Gastrocnemius medialis (tissue), 4 donors: ENCODE results near the gene ELL2. TPM values are rescaled to one million over a fixed set of nuclear protein-coding genes. Genes with fewer than 3 reads are reported as not detected.
A peak's percentile ranks its signal among the peaks of the same experiment; 100 is the strongest.

Experiments
- ATAC-seq, 2 donors: fragments of 150-250 bp; one replicate each; pipeline ENCODE4 v1.9.1; 2016
- DNase-seq, 2 donors: peaks; one replicate each; pipeline ENCODE4 v3.0.0-alpha.2; 2019
- H3K27ac ChIP-seq, 4 donors: fragments of 200-600 bp; sonication (generic); 1 replicate in 1 of 4; 2 replicates in 3 of 4; pipeline ENCODE4 v1.5.1; 2016 to 2018; ENCODE audit warnings: mild to moderate bottlenecking in 2 of 4, moderate library complexity in 1 of 4
- H3K27me3 ChIP-seq, 3 donors: fragments of 200-600 bp; sonication (generic) in 2 of 3; 1 replicate in 1 of 3; 2 replicates in 2 of 3; pipeline versions ENCODE4 v1.5.1 to v1.6.0; 2016 to 2019; ENCODE audit warnings: mild to moderate bottlenecking in 1 of 3, moderate library complexity in 1 of 3
- H3K36me3 ChIP-seq, 2 donors: fragments of 200-600 bp; sonication (generic) in 1 of 2; one replicate each; pipeline ENCODE4 v1.5.1; 2017 to 2018
- H3K4me1 ChIP-seq, 2 donors: fragments of 200-600 bp; sonication (generic) in 1 of 2; one replicate each; pipeline ENCODE4 v1.5.1; 2016 to 2017; ENCODE audit warnings: mild to moderate bottlenecking in 2 of 2
- H3K4me3 ChIP-seq, 4 donors: fragments of 200-600 bp; sonication (generic) in 3 of 4; 1 replicate in 1 of 4; 2 replicates in 3 of 4; pipeline ENCODE4 v1.5.1; 2016 to 2019; ENCODE audit warnings: mild to moderate bottlenecking in 2 of 4
- H3K9me3 ChIP-seq, 3 donors: fragments of 200-600 bp; sonication (generic) in 2 of 3; 1 replicate in 1 of 3; 2 replicates in 2 of 3; pipeline ENCODE4 v1.5.1; 2016 to 2019
- POLR2A ChIP-seq, 2 donors: fragments of 450-650 bp; IDR thresholded peaks; one replicate each; pipeline ENCODE4 v1.6.1; 2017; ENCODE audit warnings: antibody characterized with exemption in 2 of 2, mild to moderate bottlenecking in 2 of 2, moderate library complexity in 2 of 2
- in situ Hi-C, 4 donors: fragments of 200-750 bp; cut with MboI; loops; one replicate each; pipeline versions ENCODE4 v1.15.0 to v1.8.0; 2017; ENCODE audit warnings: low sequenced_read_pairs in 4 of 4
- intact Hi-C: fragments of 100-400 bp; cut with DNase I; formaldehyde crosslinking; loops from one replicate; pipeline ENCODE4 v1.15.1; 2023; ENCODE audit warnings: low total_unique reads
- total RNA-seq, 4 donors: library from RNA; depleted of rRNA; stranded (reverse); fragments of >200 nt; gene quantifications; one replicate each; pipeline versions ENCODE4 v1.1.0 to v1.2.3, GENCODE V29; 2016
- TF ChIP-seq, protein P1 (sequence below), 5 experiments: fragments of 450-650 bp in 3 of 5; fragments of 200-600 bp in 2 of 5; sonication (generic) in 2 of 5; IDR thresholded peaks in 4 of 5; conservative IDR thresholded peaks in 1 of 5; 1 replicate in 4 of 5; 2 replicates in 1 of 5; pipeline ENCODE4 v1.5.1; 2016 to 2019; ENCODE audit warnings: antibody characterized with exemption in 5 of 5, mild to moderate bottlenecking in 3 of 5, moderate library complexity in 3 of 5

ELL2 gene
- total RNA-seq, 4 donors from 2014 or later = 35.2 to 64.5 (median 42.9) TPM

- Histone ChIP-seq H3K4me3 (no peak overlapping the region), H3K27ac (peak overlapping the region in 1 of 4 donors; percentile 10), H3K27me3 (no peaks in the 10 kb centered on the region), H3K9me3 (no peaks in the 10 kb centered on the region), H3K4me1 (peaks cover 36 to 57% of the 10 kb centered on the region in 2 donors), H3K36me3 (no peaks in the 10 kb centered on the region)
- in situ Hi-C loops (no loop called here), intact Hi-C loops (no loop called here)
- ATAC-seq (no peak), DNase-seq (no peak)
- TF ChIP-seq POLR2A (IDR thresholded peaks at IDR 0.05) = no peak
- TF ChIP-seq, protein P1, sequence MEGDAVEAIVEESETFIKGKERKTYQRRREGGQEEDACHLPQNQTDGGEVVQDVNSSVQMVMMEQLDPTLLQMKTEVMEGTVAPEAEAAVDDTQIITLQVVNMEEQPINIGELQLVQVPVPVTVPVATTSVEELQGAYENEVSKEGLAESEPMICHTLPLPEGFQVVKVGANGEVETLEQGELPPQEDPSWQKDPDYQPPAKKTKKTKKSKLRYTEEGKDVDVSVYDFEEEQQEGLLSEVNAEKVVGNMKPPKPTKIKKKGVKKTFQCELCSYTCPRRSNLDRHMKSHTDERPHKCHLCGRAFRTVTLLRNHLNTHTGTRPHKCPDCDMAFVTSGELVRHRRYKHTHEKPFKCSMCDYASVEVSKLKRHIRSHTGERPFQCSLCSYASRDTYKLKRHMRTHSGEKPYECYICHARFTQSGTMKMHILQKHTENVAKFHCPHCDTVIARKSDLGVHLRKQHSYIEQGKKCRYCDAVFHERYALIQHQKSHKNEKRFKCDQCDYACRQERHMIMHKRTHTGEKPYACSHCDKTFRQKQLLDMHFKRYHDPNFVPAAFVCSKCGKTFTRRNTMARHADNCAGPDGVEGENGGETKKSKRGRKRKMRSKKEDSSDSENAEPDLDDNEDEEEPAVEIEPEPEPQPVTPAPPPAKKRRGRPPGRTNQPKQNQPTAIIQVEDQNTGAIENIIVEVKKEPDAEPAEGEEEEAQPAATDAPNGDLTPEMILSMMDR (IDR thresholded peaks at IDR 0.05 in 4 of 5, conservative IDR thresholded peaks at IDR 0.05 in 1 of 5) = no peak
Measured at GRCh38 chr5:95912029-95912428, 49.6 kb downstream of the ELL2 start.

GRCh38 chr5:95910521-95910920 is 51.1 kb downstream of the ELL2 start:
- TF ChIP-seq POLR2A (IDR thresholded peaks at IDR 0.05) = no peak
- TF ChIP-seq, protein P1 (IDR thresholded peaks at IDR 0.05 in 4 of 5, conservative IDR thresholded peaks at IDR 0.05 in 1 of 5) = no peak
- DNase-seq = no peak
- Histone ChIP-seq H3K36me3 (peaks cover 0 to 3% of the 10 kb centered on the region in 2 donors), H3K9me3 (no peaks in the 10 kb centered on the region), H3K27ac (no peak overlapping the region), H3K27me3 (no peaks in the 10 kb centered on the region), H3K4me1 (peaks cover 45 to 68% of the 10 kb centered on the region in 2 donors), H3K4me3 (no peak overlapping the region)
- ATAC-seq = no peak
- intact Hi-C loops (no loop called here), in situ Hi-C loops (no loop called here)

DNA sequence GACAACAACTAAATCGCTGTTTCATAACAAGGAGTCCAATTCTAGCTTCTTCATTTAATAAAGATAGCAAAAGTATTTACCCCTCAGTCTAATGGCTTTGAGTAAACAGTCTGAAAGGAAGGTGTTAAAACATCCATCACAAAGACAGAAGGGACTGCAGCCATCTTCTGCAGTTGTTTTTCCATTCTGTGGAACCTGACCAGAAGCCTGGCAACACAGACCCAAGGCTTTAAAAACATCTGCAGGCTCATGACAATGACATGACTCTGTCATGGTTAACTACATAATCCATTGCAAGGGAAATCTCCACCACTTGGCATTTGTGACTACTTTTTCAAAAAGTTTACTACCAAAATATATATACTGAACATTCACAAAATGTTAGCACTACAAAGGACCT is 51.9 kb downstream of the ELL2 start:
- no peak for ATAC-seq
- Histone ChIP-seq H3K27ac (no peak overlapping the region), H3K27me3 (no peaks in the 10 kb centered on the region), H3K9me3 (no peaks in the 10 kb centered on the region), H3K4me3 (no peak overlapping the region), H3K4me1 (peaks cover 47 to 63% of the 10 kb centered on the region in 2 donors), H3K36me3 (peaks cover 0 to 8% of the 10 kb centered on the region in 2 donors)
- TF ChIP-seq, protein P1 (IDR thresholded peaks at IDR 0.05 in 4 of 5, conservative IDR thresholded peaks at IDR 0.05 in 1 of 5) = no peak
- no peak for TF ChIP-seq POLR2A (IDR thresholded peaks at IDR 0.05)
- in situ Hi-C loops (no loop called here), intact Hi-C loops (no loop called here)
- no peak for DNase-seq

- Histone ChIP-seq H3K27me3 (no peaks in the 10 kb centered on the region), H3K4me3 (no peak overlapping the region), H3K36me3 (peaks cover 0 to 11% of the 10 kb centered on the region in 2 donors), H3K27ac (no peak overlapping the region), H3K9me3 (no peaks in the 10 kb centered on the region), H3K4me1 (peaks cover 38 to 54% of the 10 kb centered on the region in 2 donors)
- intact Hi-C loops = no loop called here
- DNase-seq (no peak), ATAC-seq (no peak)
- in situ Hi-C loops = no loop called here
- TF ChIP-seq, protein P1 (IDR thresholded peaks at IDR 0.05 in 4 of 5, conservative IDR thresholded peaks at IDR 0.05 in 1 of 5) = no peak
- no peak for TF ChIP-seq POLR2A (IDR thresholded peaks at IDR 0.05)
Measured at GRCh38 chr5:95908799-95909198, 52.9 kb downstream of the ELL2 start.
